ENCODE measurements around the gene CDK5RAP2.

DNA sequence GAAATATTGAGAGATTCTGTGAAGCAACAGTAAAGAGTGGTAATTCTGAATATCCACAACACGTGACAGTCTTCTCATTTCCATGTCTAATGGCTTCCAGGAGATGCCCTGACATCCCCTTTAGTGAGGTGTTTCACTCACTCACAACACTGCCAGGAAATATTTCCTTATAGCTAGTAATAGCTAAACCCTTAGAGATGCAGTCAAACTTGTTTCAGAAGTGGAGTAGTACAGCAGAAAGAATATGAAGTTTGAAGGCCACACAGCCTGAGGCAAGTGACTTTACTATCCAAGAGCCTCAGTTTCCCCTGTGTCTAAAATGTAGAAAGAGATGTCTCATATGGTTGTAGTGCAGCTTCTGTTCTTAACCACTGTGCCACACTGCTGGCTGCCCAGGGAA is 139.2 kb downstream of the CDK5RAP2 start:
- TF ChIP-seq, protein P1, sequence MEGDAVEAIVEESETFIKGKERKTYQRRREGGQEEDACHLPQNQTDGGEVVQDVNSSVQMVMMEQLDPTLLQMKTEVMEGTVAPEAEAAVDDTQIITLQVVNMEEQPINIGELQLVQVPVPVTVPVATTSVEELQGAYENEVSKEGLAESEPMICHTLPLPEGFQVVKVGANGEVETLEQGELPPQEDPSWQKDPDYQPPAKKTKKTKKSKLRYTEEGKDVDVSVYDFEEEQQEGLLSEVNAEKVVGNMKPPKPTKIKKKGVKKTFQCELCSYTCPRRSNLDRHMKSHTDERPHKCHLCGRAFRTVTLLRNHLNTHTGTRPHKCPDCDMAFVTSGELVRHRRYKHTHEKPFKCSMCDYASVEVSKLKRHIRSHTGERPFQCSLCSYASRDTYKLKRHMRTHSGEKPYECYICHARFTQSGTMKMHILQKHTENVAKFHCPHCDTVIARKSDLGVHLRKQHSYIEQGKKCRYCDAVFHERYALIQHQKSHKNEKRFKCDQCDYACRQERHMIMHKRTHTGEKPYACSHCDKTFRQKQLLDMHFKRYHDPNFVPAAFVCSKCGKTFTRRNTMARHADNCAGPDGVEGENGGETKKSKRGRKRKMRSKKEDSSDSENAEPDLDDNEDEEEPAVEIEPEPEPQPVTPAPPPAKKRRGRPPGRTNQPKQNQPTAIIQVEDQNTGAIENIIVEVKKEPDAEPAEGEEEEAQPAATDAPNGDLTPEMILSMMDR (IDR thresholded peaks at IDR 0.05): no peak
- no peak for TF ChIP-seq POLR2A (IDR thresholded peaks at IDR 0.05)
